OCI-M1 (cell line): Measurements from ENCODE around the gene RTN4RL2.
A peak's percentile ranks its signal among the peaks of the same experiment; 100 is the strongest.

ENCODE experiments used
- DNase-seq: peaks from one replicate; lab custom pipeline; 2025; lab: John Stamatoyannopoulos, UW

RTN4RL2 gene

DNA sequence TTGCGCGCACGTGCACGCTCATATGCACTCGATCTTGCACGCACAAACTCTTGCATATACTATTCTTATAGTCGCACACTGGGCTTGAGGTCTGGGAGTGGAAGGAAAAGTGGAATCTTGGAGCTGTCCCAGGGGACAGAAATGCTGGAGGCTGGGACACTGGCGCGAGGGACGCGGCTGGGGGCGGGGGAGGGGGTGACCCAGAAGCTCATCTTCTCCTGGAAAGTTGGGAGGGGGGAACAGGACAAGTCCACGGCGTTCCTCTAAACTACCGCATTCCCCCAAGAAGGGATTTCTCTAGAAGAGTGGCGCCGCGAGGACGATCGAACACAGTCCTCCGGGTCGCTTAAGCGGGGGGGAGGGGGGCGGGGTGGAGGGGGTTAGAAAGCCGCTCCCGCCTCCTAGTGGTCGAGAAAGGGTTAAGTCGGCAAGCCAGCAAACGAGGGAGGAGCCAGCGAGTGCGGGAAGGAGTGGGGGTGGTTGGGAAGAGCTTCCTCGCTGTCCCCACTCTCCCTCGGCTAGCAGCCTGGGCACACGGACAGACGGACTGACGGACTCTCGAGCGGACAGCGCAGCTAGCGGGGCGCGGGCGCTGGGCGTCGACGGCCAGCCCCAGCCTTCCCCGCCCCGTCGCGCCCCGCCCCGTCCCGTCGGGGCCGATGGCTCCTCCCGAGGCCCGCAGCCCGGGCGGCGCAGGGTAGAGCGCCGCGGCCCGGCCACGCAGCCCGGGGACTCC lies at the start of gene RTN4RL2:
RTN4RL2 (plus strand) TSS at position 507 of the 736 bp plus-strand sequence. CDS start 338 bp downstream, outside the sequence.
- peak; percentile 87 for DNase-seq

DNA sequence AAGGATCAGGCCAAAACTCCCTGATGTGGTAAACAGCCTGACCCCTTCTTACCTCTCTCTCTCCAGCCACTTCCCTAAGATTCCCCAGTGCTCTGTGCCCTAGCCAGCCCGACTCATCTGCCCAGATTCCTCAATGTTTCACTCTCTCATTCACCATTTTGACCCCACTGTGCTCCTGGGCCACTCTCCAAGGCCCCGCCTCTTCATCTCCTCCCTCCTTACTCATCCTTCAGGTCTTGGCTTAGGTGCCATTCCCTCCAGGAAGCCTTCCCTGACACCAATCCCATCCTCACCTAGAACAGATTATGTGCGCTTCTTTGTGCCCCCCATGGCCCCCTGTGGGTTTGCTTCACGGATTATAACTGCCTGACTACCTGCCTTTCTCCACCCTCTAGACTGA lies 46.6 kb upstream of the RTN4RL2 start:
- DNase-seq: no peak

DNA sequence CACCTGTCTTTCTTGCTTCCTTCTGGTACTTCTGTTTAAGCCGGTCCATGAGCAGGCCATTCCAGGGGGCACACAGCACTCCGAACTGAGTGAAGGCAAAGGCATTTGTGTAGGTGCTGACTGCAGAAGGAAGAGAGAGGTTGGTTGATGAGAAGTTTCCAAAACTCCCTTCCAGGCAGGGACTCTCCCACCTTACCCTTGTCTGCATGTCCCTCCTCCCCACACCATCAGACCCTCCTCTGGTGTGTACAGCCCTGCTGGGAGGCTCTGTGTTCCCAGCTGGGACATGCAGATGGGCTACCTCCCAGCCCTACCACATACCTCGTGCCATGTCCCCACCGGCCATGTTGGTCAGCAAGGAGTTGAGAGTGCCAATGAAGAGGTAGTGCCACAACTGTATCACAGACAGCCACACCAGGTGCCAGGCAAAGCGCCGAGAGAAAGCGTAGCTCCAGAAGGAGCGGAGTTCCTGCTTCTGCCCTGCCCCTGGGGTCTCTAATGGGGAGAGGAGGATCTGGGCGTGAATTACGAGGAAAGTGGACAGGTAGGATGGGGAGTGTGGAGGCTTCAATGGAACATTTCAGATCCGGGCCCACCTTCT lies 45.6 kb upstream of the RTN4RL2 start:
- DNase-seq: no peak

DNA sequence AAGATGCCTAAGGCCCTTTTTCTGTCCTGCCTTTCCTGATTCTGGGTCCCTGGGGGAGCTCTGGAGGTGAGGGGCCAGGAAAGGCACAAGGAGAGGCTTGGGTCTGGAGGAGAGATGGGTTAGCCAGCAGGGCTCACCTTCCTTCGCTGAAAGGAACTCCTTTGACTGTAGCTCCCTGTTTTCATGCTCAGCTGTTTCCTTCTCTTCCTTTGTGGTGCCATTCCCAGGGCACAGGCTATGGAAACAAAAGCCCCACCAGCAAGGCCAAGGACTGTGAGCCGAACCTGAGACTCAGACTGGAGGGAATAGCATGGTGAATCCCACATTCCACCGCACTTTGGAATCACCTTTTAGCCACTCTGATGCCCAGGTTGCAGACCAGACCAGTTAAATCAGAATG lies 43.9 kb upstream of the RTN4RL2 start:
- no peak for DNase-seq

DNA sequence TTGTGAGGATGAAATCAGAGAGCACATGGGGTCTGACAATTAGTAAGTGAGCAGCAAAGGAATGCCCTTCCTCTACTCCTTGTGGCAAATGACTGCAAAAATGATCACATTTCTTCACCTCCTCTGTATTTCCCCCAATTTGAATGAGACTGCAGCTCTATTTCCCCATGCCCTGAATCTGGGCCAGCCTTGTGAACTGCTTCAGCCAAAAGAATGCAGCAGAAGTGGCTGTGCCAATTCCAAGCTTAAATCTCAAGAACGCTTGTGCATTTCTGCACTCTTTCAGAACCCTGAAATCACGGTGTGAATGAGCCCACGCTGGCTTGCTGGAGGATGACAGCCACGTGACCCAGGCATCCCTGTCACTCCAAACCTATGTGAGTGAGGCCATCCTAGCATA lies 43.3 kb upstream of the RTN4RL2 start:
- DNase-seq: no peak

DNA sequence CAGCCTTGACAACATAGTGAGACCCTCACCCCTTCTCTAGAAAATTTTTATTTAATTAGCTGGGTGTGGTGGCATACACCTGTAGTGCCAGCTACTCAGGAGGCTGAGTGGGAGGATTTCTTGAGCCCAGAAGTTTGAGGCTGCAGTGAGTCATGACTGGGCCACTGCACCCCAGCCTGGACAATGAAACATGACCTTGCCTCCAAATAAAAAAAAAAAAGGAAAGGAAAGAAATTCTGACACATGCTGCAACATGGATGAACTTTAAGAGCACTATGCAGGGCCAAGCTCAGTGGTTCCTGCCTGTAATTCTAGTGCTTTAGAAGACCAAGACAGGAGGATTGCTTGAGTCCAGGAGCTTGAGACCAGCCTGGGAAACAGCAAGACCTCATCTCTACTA lies 42.2 kb upstream of the RTN4RL2 start:
- no peak for DNase-seq

DNA sequence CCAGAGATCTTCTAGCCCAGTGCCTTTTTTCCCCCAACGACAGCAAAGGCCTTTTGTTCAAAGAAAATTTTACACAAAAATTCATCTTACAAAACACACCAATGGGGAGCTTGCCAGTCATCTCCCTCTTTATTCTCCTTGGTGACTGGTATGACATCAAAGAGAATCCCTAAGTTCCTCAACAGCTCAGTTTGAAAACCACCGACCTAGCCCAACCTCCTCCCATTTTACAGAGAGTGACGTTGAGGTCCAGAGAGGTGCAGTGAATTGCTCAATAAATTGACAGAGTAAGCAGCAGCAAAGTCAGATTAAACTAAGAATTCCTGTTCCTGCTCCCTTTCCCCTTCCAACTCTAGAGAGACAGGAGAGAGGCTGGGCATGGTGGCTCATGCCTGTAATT lies 41.2 kb upstream of the RTN4RL2 start:
- DNase-seq: no peak

DNA sequence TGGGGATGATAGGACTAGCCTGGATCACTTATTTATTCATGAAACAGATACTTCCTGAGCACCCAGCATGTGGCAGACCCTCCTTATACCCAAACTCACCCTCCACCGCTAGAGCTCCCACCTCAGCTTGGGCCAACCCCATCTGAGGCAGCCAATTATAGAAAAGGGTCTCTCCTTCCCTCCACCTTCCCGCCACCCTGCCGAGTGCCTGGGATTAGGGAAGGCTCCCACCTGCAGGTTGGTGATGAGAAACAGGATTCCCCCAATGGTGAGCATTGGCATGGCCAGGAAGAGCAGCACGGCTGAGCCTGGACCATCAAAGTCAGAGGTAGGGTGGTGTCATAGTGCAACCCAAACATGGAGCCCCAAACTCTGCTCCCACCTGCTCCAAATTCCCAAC lies 39.3 kb upstream of the RTN4RL2 start:
- DNase-seq: no peak

DNA sequence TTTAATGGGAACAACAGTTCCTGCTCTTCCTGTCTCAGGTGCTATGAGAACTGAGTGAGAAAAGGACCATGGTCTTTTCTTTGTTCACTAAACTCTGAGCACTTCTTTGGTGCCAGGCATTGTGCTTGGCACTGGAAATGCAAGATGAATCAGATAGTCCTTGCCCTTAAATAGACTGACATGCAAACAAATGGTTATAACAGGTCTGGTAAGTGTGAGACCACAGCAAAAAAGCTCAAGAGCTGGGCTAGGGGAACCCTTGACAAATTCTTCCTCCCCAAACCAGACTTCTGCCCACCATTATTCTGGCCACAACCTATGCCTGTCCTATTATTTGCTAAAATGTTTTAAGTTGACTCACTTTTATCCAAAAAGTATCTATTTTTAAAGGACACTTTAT lies 38.5 kb upstream of the RTN4RL2 start:
- DNase-seq: no peak

DNA sequence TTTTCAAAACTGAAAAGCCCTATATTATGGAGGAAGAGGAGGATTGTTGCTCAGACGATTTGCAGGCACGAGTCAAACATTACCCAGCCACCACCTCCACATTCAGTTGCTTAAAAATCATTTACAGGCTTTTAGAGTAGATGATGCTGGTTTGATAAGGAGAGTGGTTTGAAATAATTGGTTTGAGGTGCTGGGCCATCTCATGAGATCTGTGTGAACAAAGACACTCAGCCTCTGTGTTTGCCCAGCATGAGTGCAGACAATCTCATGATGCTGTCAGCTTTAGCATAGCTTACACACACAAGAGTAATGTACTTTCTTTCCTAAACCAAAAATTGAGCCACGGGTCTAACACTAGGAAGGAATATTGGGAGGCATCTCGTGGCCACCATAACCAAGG lies 37.7 kb upstream of the RTN4RL2 start:
- DNase-seq: no peak

DNA sequence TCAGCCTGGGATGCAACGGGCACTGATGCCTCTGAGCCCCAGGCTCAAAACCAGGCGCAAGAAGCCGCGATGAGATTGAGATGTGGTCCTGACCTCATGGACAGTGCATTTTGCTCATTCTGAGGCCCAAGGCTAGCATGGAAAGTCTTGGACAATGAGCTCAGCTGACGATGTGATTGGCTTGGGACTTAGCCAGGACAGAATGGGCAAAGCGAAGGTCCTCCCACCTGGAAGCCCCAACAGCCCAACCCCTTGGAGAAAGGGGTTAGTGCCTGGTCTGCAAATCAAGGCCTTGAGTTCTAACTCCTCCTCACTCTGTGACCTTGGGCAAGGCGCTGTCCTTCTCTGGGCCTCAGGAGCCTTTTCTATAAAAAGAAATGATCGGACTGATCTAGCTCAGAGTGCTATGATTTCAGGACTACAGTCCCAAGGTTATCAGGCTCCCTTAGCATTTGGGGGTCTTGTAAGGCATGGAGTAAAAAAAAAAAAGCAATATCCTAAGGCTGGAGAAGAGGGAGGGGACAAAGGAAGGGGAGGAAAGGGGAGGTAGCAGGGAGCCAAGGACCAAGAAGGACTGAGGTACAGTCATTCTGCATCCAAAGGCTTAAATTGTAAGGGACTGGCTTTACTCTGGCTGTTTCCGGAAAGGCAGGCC lies 36.1 kb upstream of the RTN4RL2 start:
- DNase-seq: no peak

DNA sequence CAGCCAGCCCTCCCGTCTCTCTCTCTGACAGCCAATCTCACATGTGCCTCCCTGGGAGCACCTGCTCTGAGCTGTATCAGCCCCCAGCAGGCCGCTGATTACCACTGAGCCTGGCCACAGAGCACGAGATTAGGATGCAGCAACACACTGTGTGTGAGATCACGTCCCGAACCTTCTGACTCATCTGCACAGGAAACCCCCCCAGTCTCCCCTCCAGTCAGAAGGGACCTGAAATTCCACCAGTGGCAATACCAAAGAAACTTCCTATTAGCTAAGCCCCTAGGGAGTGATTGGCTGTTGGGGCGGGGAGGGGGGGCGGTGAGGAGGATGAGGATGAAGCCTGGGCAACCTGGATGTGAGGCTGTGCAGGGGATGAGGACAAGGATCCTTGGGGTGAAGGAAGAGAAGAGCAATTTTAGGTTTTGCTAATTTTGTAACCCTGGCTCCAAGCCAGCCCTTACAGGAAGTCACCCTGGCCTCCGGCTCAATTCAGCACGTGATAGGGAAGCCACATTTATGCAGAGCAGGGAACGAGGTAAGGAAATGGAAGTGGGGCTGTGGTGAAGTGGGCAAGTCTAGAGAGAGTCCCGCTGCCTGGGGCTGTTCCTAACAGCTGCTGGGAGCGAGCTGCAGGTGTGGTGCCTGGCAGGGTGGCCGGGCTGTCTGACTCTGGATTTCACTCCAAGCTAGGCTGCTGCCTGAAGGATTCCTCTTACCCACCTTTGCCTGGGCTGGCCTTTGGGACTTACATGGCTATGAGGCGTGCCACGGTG lies 35.4 kb upstream of the RTN4RL2 start:
- DNase-seq: peak; percentile 97

DNA sequence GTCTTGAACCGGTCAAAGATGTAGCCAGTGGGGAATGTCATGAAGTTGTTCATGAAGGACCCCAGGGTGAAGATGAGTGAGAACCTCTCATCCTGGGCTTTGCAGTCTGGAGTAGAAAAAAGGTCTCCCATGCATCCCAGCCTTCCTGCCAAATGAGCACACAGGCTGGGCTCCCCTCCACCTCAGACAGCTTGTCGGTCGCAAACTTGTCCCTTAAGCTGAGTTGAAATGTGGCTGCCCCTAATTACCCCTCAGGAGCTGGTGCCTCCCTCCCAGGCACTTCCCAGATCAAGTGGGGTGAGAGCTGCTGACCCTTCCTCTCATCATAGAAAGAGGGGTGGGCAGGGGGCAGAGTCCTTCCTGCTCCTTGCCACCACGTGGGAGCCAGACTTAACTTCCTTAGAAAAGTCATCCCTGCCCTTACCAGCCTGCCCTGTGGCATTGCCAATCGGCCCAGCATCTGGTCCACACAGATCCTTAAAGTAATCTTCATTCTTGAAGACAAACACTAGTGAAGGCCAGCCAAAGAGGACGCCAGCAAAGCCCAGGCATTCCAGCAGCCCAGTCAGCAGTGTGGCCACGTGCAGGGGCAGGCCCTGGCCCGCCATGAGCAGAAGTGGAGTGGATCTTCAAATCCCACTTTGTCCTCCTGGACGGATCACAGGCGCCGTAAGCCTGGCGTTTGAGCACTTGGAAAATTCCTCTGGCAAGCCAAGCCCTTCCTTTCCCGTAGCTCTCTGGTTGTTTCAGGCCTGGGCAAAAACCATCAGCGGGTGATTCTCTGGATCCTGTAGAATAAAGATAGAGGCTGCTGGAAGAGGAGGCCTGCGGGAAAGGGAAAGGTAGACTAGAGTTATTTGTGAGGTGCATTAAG lies 34.5 kb upstream of the RTN4RL2 start:
- peak; percentile 41 for DNase-seq

DNA sequence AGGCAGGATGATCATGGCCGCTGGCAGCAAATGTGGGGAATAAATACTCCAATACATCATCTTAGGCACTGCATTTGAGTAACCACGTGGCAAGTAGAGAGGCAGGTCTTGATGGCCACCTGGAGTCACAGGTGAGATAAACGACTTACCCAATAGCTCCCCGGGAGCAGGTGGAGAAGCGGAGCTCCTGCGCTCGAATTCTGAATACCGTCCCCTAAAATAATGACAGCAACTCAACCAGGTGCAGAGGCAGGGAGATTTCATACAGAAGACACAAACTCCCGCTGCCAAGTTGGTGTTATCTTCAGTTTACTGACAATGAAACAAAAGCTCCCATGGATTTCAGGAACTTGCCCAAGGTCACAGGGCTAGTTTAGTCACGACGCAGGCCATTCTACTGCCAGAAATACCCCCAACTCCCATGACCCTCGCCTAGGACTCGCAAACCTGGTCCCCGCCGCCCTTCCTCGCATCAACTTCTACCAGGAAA lies 33.8 kb upstream of the RTN4RL2 start:
- peak; percentile 57 for DNase-seq

DNA sequence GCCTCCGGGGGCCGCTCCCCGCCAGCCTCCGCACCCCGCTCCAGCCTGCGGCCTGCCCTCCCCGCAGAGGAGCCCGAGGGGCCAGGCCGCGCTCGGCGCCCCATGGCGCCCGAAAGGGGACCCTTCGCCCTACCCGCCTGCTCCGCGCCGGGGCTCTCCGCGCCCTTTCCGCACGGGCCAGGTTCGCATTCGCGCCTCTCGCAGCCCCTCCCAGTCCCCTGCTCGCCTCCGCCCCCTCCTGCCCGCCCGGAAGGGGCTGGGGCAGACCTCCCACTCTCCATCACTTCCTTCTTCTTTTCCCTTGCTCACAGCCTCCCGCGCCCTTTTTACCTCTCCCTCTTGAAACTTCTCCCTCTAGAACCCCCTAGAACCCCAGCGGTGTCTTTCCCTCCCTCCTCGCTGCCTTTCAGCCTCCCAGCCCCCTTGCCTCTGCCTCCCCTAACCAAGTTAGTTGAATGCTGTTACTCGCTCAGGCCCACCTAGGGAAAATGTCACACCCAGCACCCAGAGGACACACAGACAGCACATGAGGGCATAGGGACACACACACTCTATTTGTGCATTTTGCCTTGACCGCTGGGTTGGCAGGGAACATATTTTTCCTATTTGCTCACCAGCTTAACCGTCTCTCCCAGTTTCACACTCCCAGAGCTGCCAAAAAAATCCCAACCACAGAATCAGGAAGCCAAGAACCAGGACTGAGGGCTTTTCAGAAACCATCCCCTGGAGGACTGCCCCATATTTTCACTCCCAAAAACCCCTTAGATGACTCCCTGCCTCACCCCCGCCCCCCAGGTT lies 33.2 kb upstream of the RTN4RL2 start, which contains the start of gene SLC43A3:
SLC43A3 (minus strand) TSS at position 193 of the 798 bp plus-strand sequence. CDS start 949 bp downstream, outside the sequence.
- peak; percentile 91 for DNase-seq

DNA sequence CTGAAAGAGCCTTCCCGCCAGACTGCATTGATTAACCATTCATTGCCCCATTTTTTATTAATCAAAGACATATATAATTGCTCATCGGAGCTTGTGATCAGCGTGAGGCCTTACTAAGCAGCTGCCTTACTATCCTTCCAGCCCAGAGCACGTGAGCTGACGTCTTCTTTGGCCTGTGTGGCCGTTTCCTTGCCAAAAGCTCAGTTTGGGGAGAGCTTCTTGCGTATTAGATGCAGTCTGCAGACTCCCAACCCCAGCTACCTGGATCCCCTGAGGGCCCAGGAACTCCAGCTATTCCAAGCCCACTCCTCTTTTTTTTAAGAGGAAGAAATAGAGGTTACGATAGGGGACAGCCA lies 32.6 kb upstream of the RTN4RL2 start:
- no peak for DNase-seq

DNA sequence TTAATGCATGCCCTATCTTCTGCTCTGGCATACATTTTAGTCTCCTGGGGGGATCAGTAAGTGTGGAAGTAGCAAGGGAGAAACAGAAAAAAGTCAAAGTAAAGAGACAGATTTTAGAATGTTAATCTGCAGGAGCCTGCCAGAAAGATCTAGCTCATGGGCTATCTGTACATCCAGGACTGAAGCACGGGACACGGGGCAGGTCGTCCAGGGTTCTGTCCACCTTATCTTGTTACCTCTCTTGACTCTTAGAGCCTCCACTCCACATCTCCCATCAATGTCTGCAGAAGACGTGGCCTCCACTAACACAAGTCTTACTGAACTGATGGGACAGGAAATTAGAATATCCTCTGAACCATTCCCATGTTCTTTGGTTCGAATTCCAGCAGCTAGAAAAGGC lies 31.7 kb upstream of the RTN4RL2 start:
- DNase-seq: no peak

DNA sequence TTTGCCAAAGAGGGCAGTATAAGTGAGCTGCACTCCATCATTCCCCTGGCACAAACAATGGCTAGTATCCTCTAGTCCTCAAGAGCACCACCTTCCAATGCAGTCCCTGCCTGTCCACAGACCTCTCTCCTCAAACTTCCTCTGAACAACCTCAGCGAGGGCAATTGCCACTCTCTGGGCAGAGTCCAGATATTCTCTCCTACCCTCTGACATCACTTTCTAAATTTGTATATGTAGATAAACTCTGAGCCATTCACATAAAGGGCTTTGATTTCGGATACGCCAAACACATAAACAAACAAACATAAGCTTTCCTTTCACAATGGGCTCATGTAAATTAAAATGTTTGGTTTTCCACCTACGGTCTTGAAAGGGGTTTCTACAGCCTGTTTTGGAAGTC lies 30.4 kb upstream of the RTN4RL2 start:
- no peak for DNase-seq

DNA sequence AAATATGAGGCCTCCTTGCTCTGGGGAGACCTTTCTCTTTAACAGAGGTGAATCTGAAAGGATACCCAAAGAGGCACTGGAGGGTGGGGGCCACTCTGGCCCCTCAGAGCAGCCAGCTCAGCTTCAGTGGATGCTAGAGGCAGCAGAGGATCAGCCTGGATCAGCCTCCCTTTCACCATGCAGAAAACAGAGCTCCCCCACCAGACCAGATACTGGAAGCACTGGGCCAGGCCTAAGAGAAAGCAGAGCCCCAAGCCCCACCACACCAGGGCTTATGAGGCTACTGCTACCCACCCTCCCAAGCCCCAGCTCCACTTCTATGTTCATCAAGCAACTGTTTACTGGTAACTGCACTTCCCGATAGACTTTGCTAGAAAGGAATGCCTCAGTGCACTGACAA lies 29.4 kb upstream of the RTN4RL2 start:
- peak; percentile 61 for DNase-seq

DNA sequence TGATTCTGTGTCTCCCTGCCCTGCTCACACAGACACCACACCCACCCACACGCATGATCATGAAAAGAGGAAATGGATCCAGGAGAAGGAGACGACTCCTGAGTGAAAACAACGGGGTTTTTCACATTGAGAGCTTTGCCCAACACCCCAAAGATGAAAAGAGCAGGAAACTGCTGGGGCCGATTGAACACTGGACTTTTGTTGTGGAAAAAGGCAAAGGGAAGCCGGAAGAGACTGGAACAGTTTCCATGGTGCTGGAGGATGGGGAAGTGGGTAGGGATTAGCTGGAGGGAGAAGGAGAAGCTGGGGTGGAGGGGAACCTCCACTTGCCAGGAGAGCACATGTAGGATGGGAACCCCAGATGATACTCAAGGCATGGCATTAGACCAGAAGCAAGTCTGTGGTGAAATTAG lies 28.2 kb upstream of the RTN4RL2 start:
- peak; percentile 69 for DNase-seq
